ENCODE measurements around the gene MANF. TPM values are rescaled to one million over a fixed set of nuclear protein-coding genes. Genes with fewer than 3 reads are reported as not detected.

The MANF gene
- total and polyA plus RNA-seq, 2 of the 13 experiments (the other 11 are each of a cell fraction or from before 2014, with no cell fraction given), result 55.4 to 269 TPM

DNA sequence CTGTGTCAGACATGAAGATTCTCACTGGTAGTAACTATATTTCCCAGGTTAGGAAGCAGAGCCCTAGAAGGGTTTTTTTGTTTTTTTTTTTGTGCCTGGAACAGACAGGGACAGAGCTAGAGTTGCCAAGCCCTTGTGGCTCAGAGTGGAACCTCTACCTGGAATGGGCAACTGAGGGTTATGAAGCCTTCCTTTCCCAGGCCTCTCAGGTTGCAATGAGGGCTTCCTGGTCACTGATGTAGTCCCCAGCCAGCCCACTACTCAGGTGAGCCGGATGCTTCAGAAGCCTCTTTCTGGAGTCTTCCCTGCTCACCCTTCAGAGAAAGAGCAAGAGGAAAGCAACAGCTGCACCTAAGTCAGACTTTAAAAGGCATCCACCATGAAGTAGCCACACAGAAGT is 48.8 kb upstream of the MANF start:
- Histone ChIP-seq H2AFZ (ENCODE audit: low read length) (no peak overlapping the region), H3K36me3 (replicated peaks in 1 of 2; ENCODE audit: control insufficient read depth in 1 of 2, insufficient read depth in 2 of 2, low read length in 2 of 2) (no peaks in the 10 kb centered on the region), H4K20me1 (ENCODE audit: insufficient read depth, low read length) (no peaks in the 10 kb centered on the region), H3K27ac (ENCODE audit: extremely low read length, insufficient read depth, low read length) (no peak overlapping the region), H3K9ac (ENCODE audit: insufficient read depth, low read depth, low read length) (no peak overlapping the region), H3K4me1 (ENCODE audit: insufficient read depth, low read length) (peaks cover 13% of the 10 kb centered on the region), H3K27me3 (ENCODE audit: control insufficient read depth in 1 of 2, insufficient read depth in 2 of 2, low read length in 2 of 2) (no peaks in the 10 kb centered on the region; a peak in 3 of 5 replicates), H3K4me3 (replicated peaks in 1 of 3; ENCODE audit: insufficient read depth in 1 of 3, low read depth in 2 of 3, low read length in 3 of 3) (no peak overlapping the region), H3K4me2 (ENCODE audit: low read depth, low read length) (no peak overlapping the region), H3K79me2 (ENCODE audit: insufficient read depth, low read length) (no peaks in the 10 kb centered on the region), H3K9me3 (ENCODE audit: low read length) (no peaks in the 10 kb centered on the region)
- 0% methylated on average over 1 of the region's 1 CpG for WGBS (ENCODE audit: low lambda C conversion rate)
- POLR2A ChIA-PET, result no interaction called here
- BruUV-seq (replicated peaks), result no TSS peak
- in situ Hi-C loops (cut with HindIII; ENCODE audit: extremely low pct_ligation_motif_present, low pct_unique_long_range_greater_than_20kb) (no loop called here), intact Hi-C loops (cut with micrococcal nuclease; ENCODE audit: unreplicated experiment) (no loop called here)
- no peak for DNase-seq (ENCODE audit: low spot score)
- ATAC-seq, result no peak
- FAIRE-seq, result no peak
- TF ChIP-seq ZNF350 (CRISPR knock-in tag; IDR thresholded peaks at IDR 0.05; ENCODE audit: borderline replicate concordance, low read depth), result no peak
- no peak for TF ChIP-seq POLR2AphosphoS5 (IDR thresholded peaks at IDR 0.05; ENCODE audit: low read depth, low read length)
- no peak for TF ChIP-seq ZNF256 (CRISPR knock-in tag; conservative IDR thresholded peaks at IDR 0.05)
- no peak for TF ChIP-seq ZNF850 (CRISPR knock-in tag; conservative IDR thresholded peaks at IDR 0.05)
- TF ChIP-seq HOXA3 (CRISPR knock-in tag; IDR thresholded peaks at IDR 0.05), result no peak
- TF ChIP-seq, protein P1, sequence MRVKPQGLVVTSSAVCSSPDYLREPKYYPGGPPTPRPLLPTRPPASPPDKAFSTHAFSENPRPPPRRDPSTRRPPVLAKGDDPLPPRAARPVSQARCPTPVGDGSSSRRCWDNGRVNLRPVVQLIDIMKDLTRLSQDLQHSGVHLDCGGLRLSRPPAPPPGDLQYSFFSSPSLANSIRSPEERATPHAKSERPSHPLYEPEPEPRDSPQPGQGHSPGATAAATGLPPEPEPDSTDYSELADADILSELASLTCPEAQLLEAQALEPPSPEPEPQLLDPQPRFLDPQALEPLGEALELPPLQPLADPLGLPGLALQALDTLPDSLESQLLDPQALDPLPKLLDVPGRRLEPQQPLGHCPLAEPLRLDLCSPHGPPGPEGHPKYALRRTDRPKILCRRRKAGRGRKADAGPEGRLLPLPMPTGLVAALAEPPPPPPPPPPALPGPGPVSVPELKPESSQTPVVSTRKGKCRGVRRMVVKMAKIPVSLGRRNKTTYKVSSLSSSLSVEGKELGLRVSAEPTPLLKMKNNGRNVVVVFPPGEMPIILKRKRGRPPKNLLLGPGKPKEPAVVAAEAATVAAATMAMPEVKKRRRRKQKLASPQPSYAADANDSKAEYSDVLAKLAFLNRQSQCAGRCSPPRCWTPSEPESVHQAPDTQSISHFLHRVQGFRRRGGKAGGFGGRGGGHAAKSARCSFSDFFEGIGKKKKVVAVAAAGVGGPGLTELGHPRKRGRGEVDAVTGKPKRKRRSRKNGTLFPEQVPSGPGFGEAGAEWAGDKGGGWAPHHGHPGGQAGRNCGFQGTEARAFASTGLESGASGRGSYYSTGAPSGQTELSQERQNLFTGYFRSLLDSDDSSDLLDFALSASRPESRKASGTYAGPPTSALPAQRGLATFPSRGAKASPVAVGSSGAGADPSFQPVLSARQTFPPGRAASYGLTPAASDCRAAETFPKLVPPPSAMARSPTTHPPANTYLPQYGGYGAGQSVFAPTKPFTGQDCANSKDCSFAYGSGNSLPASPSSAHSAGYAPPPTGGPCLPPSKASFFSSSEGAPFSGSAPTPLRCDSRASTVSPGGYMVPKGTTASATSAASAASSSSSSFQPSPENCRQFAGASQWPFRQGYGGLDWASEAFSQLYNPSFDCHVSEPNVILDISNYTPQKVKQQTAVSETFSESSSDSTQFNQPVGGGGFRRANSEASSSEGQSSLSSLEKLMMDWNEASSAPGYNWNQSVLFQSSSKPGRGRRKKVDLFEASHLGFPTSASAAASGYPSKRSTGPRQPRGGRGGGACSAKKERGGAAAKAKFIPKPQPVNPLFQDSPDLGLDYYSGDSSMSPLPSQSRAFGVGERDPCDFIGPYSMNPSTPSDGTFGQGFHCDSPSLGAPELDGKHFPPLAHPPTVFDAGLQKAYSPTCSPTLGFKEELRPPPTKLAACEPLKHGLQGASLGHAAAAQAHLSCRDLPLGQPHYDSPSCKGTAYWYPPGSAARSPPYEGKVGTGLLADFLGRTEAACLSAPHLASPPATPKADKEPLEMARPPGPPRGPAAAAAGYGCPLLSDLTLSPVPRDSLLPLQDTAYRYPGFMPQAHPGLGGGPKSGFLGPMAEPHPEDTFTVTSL (CRISPR knock-in tag; IDR thresholded peaks at IDR 0.05; ENCODE audit: borderline replicate concordance), result no peak
- TF ChIP-seq, protein P2, sequence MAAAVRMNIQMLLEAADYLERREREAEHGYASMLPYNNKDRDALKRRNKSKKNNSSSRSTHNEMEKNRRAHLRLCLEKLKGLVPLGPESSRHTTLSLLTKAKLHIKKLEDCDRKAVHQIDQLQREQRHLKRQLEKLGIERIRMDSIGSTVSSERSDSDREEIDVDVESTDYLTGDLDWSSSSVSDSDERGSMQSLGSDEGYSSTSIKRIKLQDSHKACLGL (CRISPR knock-in tag; IDR thresholded peaks at IDR 0.05), result no peak
- TF ChIP-seq REXO4 (CRISPR knock-in tag; IDR thresholded peaks at IDR 0.05; ENCODE audit: borderline replicate concordance), result no peak
- CTCF ChIA-PET (ENCODE audit: low intra/inter-chr PET ratio, low total read pairs), result no interaction called here

All from HepG2 (cell line).